ENCODE data around the gene UGCG.
"Not testable (repeated sequence)": the region's sequence is repeated elsewhere in the genome, so short reads cannot be mapped to it uniquely, and the experiment has no call there.

Gene UGCG

DNA sequence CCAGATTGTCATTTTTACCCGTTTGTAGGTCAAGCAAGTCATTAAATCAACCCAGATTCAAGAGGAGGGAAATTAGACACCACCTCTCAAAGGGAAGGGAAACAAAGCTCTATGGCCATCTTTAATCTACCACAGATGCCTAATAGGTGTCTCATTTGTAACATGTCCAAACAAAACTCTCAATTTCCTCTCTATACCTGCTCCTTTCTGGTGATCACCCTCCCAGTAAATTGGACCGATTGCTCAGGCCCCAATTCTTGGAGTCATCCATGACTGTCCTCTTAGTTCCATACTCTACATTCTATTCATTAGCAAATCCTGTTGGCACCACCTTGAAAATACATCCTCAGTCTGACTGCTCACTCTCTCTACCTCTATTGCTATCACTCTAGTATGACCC is 22.1 kb upstream of the UGCG start:
- Mint-ChIP-seq H3K9me3 (peaks cover 2% of the 10 kb centered on the region), H3K36me3 (no peaks in the 10 kb centered on the region), H3K4me1 (no peaks in the 10 kb centered on the region), H3K27me3 (peaks cover 1% of the 10 kb centered on the region), H3K4me3 (no peak overlapping the region), H3K27ac (no peak overlapping the region)
- ATAC-seq (ENCODE audit: low read depth) (no peak), DNase-seq (ENCODE audit: low spot score in 2 of 2) (no peak)

DNA sequence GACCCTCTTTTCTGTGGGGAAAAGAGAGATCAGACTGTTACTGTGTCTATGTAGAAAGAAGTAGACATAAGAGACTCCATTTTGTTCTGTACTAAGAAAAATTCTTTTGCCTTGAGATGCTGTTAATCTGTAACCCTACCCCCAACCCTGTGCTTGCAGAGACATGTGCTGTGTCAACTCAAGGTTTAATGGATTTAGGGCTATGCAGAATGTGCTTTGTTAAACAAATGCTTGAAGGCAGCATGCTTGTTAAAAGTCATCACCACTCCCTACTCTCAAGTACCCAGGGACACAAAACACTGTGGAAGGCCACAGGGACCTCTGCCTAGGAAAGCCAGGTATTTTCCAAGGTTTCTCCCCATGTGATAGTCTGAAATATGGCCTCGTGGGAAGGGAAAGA is 21.3 kb upstream of the UGCG start:
- H3K36me3 Mint-ChIP-seq; H3K4me1 Mint-ChIP-seq; ATAC-seq (ENCODE audit: low read depth); H3K9me3 Mint-ChIP-seq; H3K27me3 Mint-ChIP-seq; H3K27ac Mint-ChIP-seq; DNase-seq (ENCODE audit: low spot score in 2 of 2); H3K4me3 Mint-ChIP-seq: not testable (repeated sequence)

DNA sequence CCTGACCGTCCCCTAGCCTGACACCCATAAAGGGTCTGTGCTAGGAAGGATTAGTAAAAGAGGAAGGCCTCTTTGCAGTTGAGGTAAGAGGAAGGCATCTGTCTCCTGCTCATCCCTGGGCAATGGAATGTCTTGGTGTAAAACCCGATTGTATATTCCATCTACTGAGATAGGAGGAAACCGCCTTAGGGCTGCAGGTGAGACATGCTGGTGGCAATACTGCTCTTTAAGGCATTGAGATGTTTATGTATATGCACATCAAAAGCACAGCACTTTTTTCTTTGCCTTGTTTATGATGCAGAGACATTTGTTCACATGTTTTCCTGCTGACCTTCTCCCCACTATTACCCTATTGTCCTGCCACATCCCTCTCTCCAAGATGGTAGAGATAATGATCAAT is 20.9 kb upstream of the UGCG start:
- H3K4me3 Mint-ChIP-seq; H3K9me3 Mint-ChIP-seq; DNase-seq (ENCODE audit: low spot score in 2 of 2); H3K36me3 Mint-ChIP-seq; ATAC-seq (ENCODE audit: low read depth); H3K27ac Mint-ChIP-seq; H3K27me3 Mint-ChIP-seq; H3K4me1 Mint-ChIP-seq: not testable (repeated sequence)

DNA sequence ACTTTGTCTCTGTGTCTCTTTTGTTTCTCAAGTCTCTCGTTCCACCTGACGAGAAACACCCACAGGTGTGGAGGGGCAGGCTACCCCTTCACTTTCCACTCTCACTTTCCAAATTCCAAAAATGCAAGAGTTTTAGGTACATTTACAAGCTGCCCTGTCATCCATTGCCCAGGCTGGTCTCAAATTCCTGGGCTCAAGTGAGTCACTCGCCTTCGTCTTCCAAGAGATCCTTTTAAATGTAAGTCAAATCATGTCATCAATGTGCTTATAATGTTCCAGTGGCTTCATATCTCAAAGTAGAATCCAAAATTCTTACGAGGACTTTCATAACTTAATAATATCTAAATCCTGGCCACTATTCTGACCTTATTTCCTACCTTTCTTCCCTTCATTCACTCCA is 20.4 kb upstream of the UGCG start:
- Mint-ChIP-seq H3K4me3 (no peak overlapping the region), H3K27me3 (peaks cover 1% of the 10 kb centered on the region), H3K36me3 (peaks cover 1% of the 10 kb centered on the region), H3K9me3 (peaks cover 4% of the 10 kb centered on the region), H3K4me1 (no peaks in the 10 kb centered on the region), H3K27ac (no peak overlapping the region)
- no peak for DNase-seq (ENCODE audit: low spot score in 2 of 2)
- ATAC-seq (ENCODE audit: low read depth): no peak

DNA sequence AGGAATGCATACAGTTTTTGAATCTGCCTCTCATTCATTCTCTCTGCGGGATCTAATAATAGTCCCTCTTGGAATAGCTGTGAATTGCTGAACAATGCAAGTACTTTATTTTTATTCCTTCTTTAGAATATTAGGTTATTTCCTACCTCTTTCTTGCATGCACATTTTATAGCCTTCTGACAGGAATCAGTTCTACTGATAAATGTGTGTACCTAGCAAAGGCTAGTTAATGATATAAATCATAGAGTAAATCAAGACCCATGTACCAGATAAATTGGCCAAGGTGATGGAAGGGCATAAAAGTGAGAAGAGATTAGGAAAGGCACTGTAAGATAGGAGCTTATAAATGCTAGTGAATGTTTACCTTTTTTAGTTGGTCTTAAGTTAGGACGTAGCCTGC is 19.2 kb upstream of the UGCG start:
- no peak overlapping the region for H3K4me3 Mint-ChIP-seq
- peaks cover 3% of the 10 kb centered on the region for H3K36me3 Mint-ChIP-seq
- H3K27me3 Mint-ChIP-seq: peaks cover 1% of the 10 kb centered on the region
- no peak for DNase-seq (ENCODE audit: low spot score in 2 of 2)
- H3K9me3 Mint-ChIP-seq: peaks cover 4% of the 10 kb centered on the region
- no peaks in the 10 kb centered on the region for H3K4me1 Mint-ChIP-seq
- ATAC-seq (ENCODE audit: low read depth): no peak
- H3K27ac Mint-ChIP-seq: no peak overlapping the region

DNA sequence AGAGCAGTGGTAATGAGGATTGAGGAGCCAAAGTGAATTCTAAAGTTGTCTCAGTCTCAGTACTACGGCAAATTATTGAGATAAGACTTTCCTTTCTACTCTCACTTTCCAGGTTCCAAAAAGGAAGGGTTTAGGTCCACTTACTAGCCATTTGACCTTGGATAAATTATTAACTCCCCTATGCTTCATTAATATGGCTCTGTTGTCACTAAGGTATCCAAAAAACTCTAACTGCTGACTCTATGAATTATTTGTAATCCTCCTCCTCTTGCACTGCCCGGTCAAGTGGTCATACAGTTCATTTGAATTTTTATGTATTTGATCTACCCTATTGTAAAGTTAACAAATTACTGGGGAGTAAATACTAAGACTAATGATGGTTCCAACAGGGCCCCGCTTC is 17.7 kb upstream of the UGCG start:
- peaks cover 2% of the 10 kb centered on the region for H3K9me3 Mint-ChIP-seq
- H3K27ac Mint-ChIP-seq: no peak overlapping the region
- no peaks in the 10 kb centered on the region for H3K4me1 Mint-ChIP-seq
- H3K36me3 Mint-ChIP-seq: peaks cover 3% of the 10 kb centered on the region
- H3K4me3 Mint-ChIP-seq: no peak overlapping the region
- DNase-seq (ENCODE audit: low spot score in 2 of 2) (no peak), ATAC-seq (ENCODE audit: low read depth) (no peak)
- no peaks in the 10 kb centered on the region for H3K27me3 Mint-ChIP-seq

DNA sequence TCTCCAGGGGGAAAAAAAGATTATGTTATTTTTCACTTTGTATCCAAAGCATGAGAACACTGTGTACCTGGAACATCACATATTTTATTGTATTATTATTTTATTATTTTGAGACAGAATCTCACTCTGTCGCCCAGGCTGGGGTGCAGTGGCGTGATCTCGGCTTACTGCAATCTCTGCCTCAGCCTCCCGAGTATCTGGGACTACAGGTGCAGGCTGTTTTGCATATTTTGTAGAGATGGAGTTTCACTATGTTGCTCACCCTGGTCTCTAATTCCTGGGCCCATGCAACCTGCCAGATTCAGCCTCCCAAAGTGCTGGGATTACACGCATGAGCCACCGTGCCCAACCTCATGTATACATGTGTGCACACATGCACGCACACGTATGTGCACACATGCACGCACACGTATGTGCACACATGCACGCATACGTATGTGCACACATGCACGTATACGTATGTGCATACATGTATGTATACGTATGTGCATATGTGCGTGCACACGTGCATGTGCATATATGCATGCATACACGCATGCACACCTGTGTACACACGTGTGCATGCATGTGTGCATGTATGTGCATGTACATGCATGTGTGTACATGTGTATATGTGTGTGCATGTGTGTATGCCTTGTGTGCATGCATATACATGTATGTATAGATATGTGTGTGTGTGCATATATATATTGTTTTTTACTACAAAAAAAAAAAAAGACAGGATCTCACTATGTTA is 9.5 kb upstream of the UGCG start:
- ATAC-seq (ENCODE audit: low read depth): no peak
- H3K36me3 Mint-ChIP-seq: no peaks in the 10 kb centered on the region
- H3K9me3 Mint-ChIP-seq: no peaks in the 10 kb centered on the region
- H3K27me3 Mint-ChIP-seq: no peaks in the 10 kb centered on the region
- no peak overlapping the region for H3K4me3 Mint-ChIP-seq
- peaks cover 6% of the 10 kb centered on the region for H3K4me1 Mint-ChIP-seq
- H3K27ac Mint-ChIP-seq: no peak overlapping the region
- no peak for DNase-seq (ENCODE audit: low spot score in 2 of 2)

DNA sequence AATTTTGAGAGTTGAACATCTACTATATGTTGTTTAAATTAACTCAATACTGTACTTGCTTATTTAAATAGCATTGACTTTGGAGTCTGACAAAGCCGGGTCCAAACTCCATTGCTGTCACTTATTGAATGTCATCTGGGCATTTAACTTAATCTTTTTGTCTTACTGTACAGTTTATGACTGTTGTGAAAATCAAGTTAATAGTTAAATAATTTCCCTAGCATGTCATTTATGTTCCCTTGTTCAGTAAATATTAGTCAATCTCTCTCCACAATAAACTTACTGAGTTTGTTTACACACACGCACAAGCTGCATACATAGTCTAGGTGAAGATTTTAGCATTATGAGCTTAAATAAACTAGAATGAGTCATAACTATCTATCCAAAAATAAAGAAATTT is 6.3 kb upstream of the UGCG start:
- H3K4me1 Mint-ChIP-seq: peaks cover 8% of the 10 kb centered on the region
- no peak for ATAC-seq (ENCODE audit: low read depth)
- DNase-seq (ENCODE audit: low spot score in 2 of 2): no peak

DNA sequence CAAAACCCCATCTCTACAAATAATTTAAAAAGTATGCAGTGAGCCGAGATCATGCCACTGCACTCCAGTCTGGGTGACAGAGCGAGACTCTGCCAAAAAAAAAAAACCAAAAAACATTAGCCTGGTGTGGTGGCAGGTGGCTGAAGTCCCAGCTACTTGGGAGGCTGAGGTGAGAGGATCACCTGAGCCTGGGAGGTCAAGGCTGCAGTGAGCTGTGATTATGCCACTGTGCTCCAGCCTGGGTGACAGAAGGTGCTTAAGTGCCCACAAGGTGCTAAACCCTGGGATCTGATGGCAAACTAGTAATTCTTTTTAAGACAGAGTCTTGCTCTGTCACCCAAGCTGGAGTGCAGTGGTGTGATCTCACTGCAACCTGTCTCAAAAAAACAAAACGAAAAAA is 5.7 kb upstream of the UGCG start:
- not testable (repeated sequence) for H3K4me3 Mint-ChIP-seq; H3K36me3 Mint-ChIP-seq; DNase-seq (ENCODE audit: low spot score in 2 of 2); ATAC-seq (ENCODE audit: low read depth); H3K9me3 Mint-ChIP-seq; H3K27me3 Mint-ChIP-seq
- peaks cover 11% of the 10 kb centered on the region for H3K4me1 Mint-ChIP-seq
- peak overlapping the region; percentile 67 for H3K27ac Mint-ChIP-seq

More for the DNA sequence above, 6.3 kb upstream of the UGCG start:
- Mint-ChIP-seq H3K27me3 (no peaks in the 10 kb centered on the region), H3K9me3 (no peaks in the 10 kb centered on the region), H3K36me3 (no peaks in the 10 kb centered on the region), H3K4me3 (no peak overlapping the region), H3K27ac (no peak overlapping the region)

DNA sequence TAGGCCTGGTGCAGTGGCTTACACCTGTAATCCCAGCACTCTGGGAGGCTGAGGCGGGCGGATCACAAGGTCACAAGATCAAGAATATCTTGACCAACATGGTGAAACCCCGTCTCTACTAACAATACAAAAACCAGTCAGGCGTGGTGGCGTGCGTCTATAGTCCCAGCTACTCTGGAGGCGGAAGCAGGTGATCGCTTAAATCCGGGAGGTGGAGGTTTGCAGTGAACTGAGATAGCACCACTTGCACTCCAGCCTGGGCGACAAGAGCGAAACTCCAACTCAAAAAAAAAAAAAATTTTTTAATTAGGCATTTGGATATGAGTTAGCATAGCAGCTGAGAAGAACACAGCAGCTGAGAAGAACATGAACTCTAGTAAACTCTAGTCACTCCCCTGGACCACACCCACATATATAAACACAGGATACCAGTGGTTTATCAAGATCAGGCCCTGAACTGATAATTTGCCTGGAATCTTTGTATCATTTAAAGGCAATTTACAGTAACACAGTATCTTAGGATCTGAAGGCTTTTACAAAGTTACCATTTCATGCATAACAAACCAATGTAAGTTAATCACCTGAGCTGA is 4.6 kb upstream of the UGCG start:
- Mint-ChIP-seq H3K36me3 (no peaks in the 10 kb centered on the region), H3K4me1 (peaks cover 11% of the 10 kb centered on the region), H3K27ac (peak overlapping the region; percentile 67), H3K4me3 (peak overlapping the region; percentile 29), H3K9me3 (no peaks in the 10 kb centered on the region), H3K27me3 (no peaks in the 10 kb centered on the region)
- peak; percentile 31 to 42 for DNase-seq (ENCODE audit: low spot score in 2 of 2)
- peak; percentile 50 for ATAC-seq (ENCODE audit: low read depth)

DNA sequence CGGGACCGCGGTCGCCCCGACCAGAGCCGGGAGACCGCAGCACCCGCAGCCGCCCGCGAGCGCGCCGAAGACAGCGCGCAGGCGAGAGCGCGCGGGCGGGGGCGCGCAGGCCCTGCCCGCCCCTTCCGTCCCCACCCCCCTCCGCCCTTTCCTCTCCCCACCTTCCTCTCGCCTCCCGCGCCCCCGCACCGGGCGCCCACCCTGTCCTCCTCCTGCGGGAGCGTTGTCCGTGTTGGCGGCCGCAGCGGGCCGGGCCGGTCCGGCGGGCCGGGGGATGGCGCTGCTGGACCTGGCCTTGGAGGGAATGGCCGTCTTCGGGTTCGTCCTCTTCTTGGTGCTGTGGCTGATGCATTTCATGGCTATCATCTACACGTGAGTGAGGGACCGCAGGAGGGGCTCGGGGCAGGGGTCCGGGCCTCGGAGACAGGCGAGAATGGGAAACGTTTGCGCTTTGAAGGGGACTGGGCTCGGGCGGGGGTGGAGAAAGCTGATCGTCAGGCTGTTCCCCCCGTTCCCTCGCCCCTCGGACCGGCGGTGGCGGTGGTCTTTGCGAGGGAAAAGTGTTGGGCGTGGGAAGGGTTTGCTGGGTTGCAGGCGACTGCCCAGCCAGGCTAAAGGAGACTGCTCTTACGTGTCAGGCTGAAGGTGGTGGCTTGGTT is 457 bp downstream of the UGCG start:
- Mint-ChIP-seq H3K4me3 (no peak overlapping the region), H3K36me3 (no peaks in the 10 kb centered on the region), H3K4me1 (peaks cover 10% of the 10 kb centered on the region), H3K9me3 (no peaks in the 10 kb centered on the region), H3K27me3 (no peaks in the 10 kb centered on the region), H3K27ac (no peak overlapping the region)
- DNase-seq (ENCODE audit: low spot score in 2 of 2) (peak in 1 of 2 donors; percentile 60), ATAC-seq (ENCODE audit: low read depth) (peak; percentile 50)

DNA sequence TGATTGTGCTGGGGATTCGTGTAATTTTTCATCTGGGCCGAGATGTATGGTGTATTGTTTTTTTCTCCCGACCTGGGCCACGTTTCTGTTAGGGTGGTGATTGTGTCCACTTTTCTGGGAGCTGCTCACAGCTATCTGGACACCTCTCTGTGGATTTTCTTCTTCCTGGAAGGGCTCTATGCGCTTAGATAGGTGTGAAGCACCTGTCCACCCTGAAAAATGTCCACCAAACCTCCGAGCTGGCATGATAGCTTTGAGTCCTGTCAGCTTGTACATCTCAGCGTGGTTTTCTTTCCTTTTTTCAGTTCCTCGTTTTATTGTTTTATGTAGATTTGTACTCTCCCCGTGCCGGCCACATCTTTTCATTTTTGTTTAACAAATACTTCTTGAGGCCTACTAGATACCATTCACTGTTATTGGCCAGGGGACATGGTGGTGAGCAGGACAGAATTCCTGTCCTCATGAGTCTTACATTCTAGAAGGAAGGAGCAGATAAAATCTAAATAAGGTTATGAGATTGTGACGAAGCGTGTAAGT is 1.1 kb downstream of the UGCG start:
- Mint-ChIP-seq H3K4me3 (no peak overlapping the region), H3K9me3 (no peaks in the 10 kb centered on the region), H3K4me1 (peaks cover 8% of the 10 kb centered on the region), H3K27ac (no peak overlapping the region), H3K36me3 (no peaks in the 10 kb centered on the region), H3K27me3 (no peaks in the 10 kb centered on the region)
- DNase-seq (ENCODE audit: low spot score in 2 of 2): peak; percentile 50 to 54
- peak; percentile 49 for ATAC-seq (ENCODE audit: low read depth)

DNA sequence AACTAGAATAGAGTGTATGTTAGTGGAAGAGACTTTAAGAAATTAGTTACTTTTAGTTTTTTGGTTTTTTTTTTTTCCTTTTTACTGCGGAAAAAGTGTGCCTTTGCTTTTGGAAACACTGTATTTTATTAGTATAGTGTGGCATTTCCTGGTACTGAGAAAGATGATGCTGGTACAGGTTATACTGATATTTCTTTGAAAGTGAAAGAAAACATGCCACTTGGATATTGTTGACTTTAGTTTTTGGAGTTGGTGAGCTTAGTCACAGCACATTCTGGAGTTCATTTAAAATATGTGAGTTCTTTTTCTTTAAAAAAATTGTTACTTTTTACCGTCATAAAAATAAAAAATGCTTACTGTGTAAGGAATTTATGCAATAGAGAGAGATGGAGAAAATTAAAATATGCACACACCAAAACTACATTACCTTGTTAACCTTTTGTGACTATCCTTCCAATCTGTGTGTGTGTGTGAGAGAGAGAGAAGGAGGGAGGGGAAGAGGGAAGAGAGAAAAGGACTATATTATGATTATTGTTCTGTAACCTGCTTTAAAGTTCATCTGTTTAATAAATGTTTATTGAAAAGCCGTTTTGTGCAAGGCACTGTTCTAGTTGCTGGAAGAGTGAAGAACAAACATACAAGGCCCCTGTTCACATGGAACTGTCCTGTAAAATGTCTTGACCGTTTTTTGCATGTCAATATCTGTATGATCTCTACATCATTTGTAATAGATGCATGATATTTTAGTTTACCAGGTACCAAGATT is 1.9 kb downstream of the UGCG start:
- no peak overlapping the region for H3K27ac Mint-ChIP-seq
- H3K4me1 Mint-ChIP-seq: peaks cover 8% of the 10 kb centered on the region
- H3K27me3 Mint-ChIP-seq: no peaks in the 10 kb centered on the region
- H3K36me3 Mint-ChIP-seq: no peaks in the 10 kb centered on the region
- ATAC-seq (ENCODE audit: low read depth) (no peak), DNase-seq (ENCODE audit: low spot score in 2 of 2) (no peak)
- H3K4me3 Mint-ChIP-seq: no peak overlapping the region
- no peaks in the 10 kb centered on the region for H3K9me3 Mint-ChIP-seq

Measured in memory B cell (primary cell).